C4-2B (cell line): ENCODE measurements around the gene SNX20.

Experiments used
- H3K27ac ChIP-seq: fragments of 450-650 bp; 2 replicates; pipeline ENCODE4 v1.5.1; 2017
- ZFX ChIP-seq: fragments of 450-650 bp; IDR thresholded peaks from 2 replicates; pipeline ENCODE4 v1.6.1; 2017
- TF ChIP-seq, protein P1 (sequence below): fragments of 450-650 bp; conservative IDR thresholded peaks from 2 replicates; pipeline ENCODE4 v1.5.1; 2017; ENCODE audit warnings: mild to moderate bottlenecking

SNX20 gene

DNA sequence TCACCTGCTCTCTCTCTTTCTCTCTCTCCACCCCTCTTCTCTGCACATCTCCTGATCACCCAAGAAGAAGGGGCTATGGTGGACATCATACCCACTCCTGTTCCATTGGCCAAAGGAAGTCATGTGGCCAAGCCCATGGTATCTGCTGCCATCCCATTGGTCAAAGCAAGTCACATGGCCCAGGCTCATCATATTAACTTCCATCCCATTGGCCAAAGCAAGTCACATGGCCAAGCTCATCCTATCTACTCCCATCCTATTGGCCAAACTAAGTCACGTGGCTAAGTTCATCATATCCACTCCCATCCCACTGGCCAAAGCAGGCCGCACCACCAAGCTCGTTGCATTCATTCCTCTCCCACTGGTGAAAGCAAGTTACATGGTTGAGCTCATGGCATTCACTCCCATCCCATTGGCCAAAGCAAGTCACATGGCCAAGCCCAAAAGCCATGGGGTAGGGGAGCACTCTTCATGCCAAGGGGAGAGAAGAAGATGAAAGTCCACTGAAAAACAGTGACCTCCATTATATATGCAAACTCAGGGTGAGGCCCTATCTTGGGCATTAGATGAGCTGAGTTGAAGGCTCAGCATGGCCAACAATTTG lies 29.2 kb downstream of the SNX20 start:
- H3K27ac ChIP-seq = no peak overlapping the region
- no peak for TF ChIP-seq ZFX
- TF ChIP-seq, protein P1, sequence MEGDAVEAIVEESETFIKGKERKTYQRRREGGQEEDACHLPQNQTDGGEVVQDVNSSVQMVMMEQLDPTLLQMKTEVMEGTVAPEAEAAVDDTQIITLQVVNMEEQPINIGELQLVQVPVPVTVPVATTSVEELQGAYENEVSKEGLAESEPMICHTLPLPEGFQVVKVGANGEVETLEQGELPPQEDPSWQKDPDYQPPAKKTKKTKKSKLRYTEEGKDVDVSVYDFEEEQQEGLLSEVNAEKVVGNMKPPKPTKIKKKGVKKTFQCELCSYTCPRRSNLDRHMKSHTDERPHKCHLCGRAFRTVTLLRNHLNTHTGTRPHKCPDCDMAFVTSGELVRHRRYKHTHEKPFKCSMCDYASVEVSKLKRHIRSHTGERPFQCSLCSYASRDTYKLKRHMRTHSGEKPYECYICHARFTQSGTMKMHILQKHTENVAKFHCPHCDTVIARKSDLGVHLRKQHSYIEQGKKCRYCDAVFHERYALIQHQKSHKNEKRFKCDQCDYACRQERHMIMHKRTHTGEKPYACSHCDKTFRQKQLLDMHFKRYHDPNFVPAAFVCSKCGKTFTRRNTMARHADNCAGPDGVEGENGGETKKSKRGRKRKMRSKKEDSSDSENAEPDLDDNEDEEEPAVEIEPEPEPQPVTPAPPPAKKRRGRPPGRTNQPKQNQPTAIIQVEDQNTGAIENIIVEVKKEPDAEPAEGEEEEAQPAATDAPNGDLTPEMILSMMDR = no peak

DNA sequence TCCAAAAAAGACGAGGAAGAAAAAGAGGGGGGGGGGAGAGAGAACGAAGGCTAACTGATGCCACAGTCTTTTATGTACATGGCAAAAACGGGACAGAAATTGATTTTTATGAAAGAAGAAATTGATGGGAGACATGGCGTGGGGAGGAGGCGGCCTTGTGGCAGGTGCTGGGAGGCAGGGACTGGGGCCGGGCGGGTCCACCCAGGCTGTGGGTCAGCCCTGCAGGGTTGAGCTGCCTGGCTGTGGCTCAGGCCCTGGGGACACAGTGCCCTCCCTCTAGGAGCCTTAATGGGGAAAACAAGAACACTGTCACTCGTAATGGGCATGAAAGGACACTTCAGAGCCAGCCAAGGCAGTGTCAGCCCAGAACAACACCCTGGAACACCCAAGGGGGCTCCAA lies 34.8 kb downstream of the SNX20 start:
- TF ChIP-seq, protein P1 = no peak
- TF ChIP-seq ZFX = no peak
- H3K27ac ChIP-seq = no peak overlapping the region

- no peak overlapping the region for H3K27ac ChIP-seq
- TF ChIP-seq ZFX = no peak
- TF ChIP-seq, protein P1 = no peak
These were observed 35.4 kb downstream of the SNX20 start for GRCh38 chr16:50645563-50646220.

- TF ChIP-seq ZFX = no peak
- TF ChIP-seq, protein P1 = no peak; the same call in 1 of the 2 replicates
- no peak overlapping the region for H3K27ac ChIP-seq
These were observed 36.4 kb downstream of the SNX20 start for GRCh38 chr16:50644729-50645128.

- no peak overlapping the region for H3K27ac ChIP-seq
- TF ChIP-seq ZFX = no peak
- TF ChIP-seq, protein P1 = no peak
These were observed 36.9 kb downstream of the SNX20 start for GRCh38 chr16:50644245-50644644.

GRCh38 chr16:50643192-50643591 lies 37.9 kb downstream of the SNX20 start:
- TF ChIP-seq, protein P1 = no peak
- TF ChIP-seq ZFX = no peak
- H3K27ac ChIP-seq = no peak overlapping the region

DNA sequence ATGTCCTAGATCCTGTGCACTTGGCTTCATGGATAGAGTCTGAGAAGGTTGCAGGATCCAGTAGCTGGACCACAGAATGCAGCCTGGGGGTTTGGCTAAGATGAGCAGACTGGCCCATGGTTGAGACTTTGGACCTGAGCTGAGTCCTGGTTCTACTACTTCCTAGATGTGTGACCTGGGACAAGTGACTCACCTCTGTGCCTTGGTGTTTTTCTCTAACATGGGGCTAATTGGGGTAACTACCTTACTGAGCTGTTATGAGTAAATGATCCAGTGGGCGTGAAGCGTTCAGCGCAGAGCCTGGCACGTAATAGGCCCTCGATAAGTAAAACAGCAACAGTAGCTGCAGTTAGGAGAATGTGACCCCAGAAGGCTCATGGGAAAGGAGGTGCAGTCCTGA lies 38.8 kb downstream of the SNX20 start:
- no peak for TF ChIP-seq ZFX
- TF ChIP-seq, protein P1 = no peak
- H3K27ac ChIP-seq = no peak overlapping the region
